Testis (tissue), 3 donors: ENCODE measurements around the gene UBE3B. TPM values are rescaled to one million over a fixed set of nuclear protein-coding genes. Genes with fewer than 3 reads are reported as not detected.

Source experiments
- DNase-seq: peaks from one replicate; pipeline ENCODE4 v3.0.0-alpha.2; 2019
- H3K27ac ChIP-seq, 2 donors: fragments of 200-600 bp; sonication (generic); one replicate each; pipeline ENCODE4 v1.5.1; 2019
- H3K27me3 ChIP-seq: fragments of 200-600 bp; sonication (generic); one replicate; pipeline ENCODE4 v1.5.1; 2019
- H3K36me3 ChIP-seq: fragments of 200-600 bp; sonication (generic); one replicate; pipeline ENCODE4 v1.5.1; 2017; ENCODE audit warnings: low read depth; ENCODE audit errors: missing control alignments
- H3K4me1 ChIP-seq: fragments of 200-600 bp; sonication (generic); one replicate; pipeline ENCODE4 v1.5.1; 2019
- H3K4me3 ChIP-seq, 2 donors: fragments of 200-600 bp; sonication (generic); one replicate each; pipeline ENCODE4 v1.5.1; 2017 to 2019
- H3K9me3 ChIP-seq: fragments of 200-600 bp; sonication (generic); one replicate; pipeline ENCODE4 v1.5.1; 2017
- CTCF ChIP-seq, 3 experiments: fragments of 450-650 bp in 2 of 3; fragments of 200-600 bp in 1 of 3; sonication (generic) in 1 of 3; IDR thresholded peaks; one replicate each; pipeline ENCODE4 v1.5.1; 2016 to 2019; ENCODE audit warnings: antibody characterized with exemption in 3 of 3, mild to moderate bottlenecking in 2 of 3, moderate library complexity in 1 of 3
- POLR2A ChIP-seq: fragments of 450-650 bp; IDR thresholded peaks from one replicate; pipeline ENCODE4 v1.6.1; 2017; ENCODE audit warnings: antibody characterized with exemption, mild to moderate bottlenecking, moderate library complexity
- WGBS, 2 donors: methylation state at CpG; one replicate each; pipeline ENCODE4 v1.1.5; 2018; 5-methylcytosine and 5-hydroxymethylcytosine counted together
- intact Hi-C: fragments of 100-400 bp; cut with DNase I; formaldehyde crosslinking; loops from one replicate; pipeline ENCODE4 v1.15.1; 2023; ENCODE audit warnings: low total_unique reads
- polyA plus RNA-seq: library from polyadenylated mRNA; stranded (reverse); fragments of 350-450 nt; fragmentation: Illumina TruSeq; extraction: RNeasy Lipid Tissue Mini Kit (QIAGEN cat#74804); gene quantifications from one replicate; pipeline ENCODE4 v1.2.3, GENCODE V29; 2014; ENCODE audit warnings: low read depth, low replicate concordance; ENCODE audit not compliant: insufficient read depth
- total RNA-seq, 2 donors: library from RNA; depleted of rRNA; stranded (reverse); fragments of >200 nt; gene quantifications; one replicate each; pipeline ENCODE4 v1.2.3, GENCODE V29; 2016

UBE3B gene
- total and polyA plus RNA-seq, 3 donors from 2014 or later = 38.1 to 66.8 (median 65.6) TPM

- Histone ChIP-seq H3K9me3 (no peaks in the 10 kb centered on the region), H3K27me3 (no peaks in the 10 kb centered on the region), H3K36me3 (no peaks in the 10 kb centered on the region), H3K4me3 (no peak overlapping the region), H3K4me1 (peaks cover 14% of the 10 kb centered on the region), H3K27ac (no peak overlapping the region)
- no peak for DNase-seq
- TF ChIP-seq POLR2A = no peak
- TF ChIP-seq CTCF (IDR thresholded peaks at IDR 0.05) = no peak
- intact Hi-C loops = no loop called here
- WGBS, 2 donors = 91 to 92% methylated on average over 8 of the region's 8 CpGs
Measured at GRCh38 chr12:109527489-109528123, 50.2 kb downstream of the UBE3B start.

- Histone ChIP-seq H3K4me3 (no peak overlapping the region), H3K27ac (peak overlapping the region; percentile 57 to 62), H3K36me3 (no peaks in the 10 kb centered on the region), H3K9me3 (no peaks in the 10 kb centered on the region), H3K27me3 (no peaks in the 10 kb centered on the region), H3K4me1 (peaks cover 14% of the 10 kb centered on the region)
- DNase-seq = no peak
- intact Hi-C loops = no loop called here
- no peak for TF ChIP-seq POLR2A
- no peak for TF ChIP-seq CTCF (IDR thresholded peaks at IDR 0.05)
- WGBS, 2 donors = 51 to 67% methylated on average over 19 of the region's 19 CpGs
Measured at GRCh38 chr12:109529691-109530640, 52.5 kb downstream of the UBE3B start.

- Histone ChIP-seq H3K4me3 (no peak overlapping the region), H3K4me1 (peaks cover 14% of the 10 kb centered on the region), H3K36me3 (no peaks in the 10 kb centered on the region), H3K9me3 (no peaks in the 10 kb centered on the region), H3K27me3 (no peaks in the 10 kb centered on the region), H3K27ac (no peak overlapping the region)
- 72 to 73% methylated on average over 2 of the region's 2 CpGs for WGBS, 2 donors
- no peak for DNase-seq
- TF ChIP-seq CTCF (IDR thresholded peaks at IDR 0.05) = no peak
- TF ChIP-seq POLR2A = no peak
- intact Hi-C loops = no loop called here
Measured at GRCh38 chr12:109531411-109531810, 54.0 kb downstream of the UBE3B start.

- H3K9me3 ChIP-seq = no peaks in the 10 kb centered on the region
- TF ChIP-seq POLR2A (no peak), CTCF (IDR thresholded peaks at IDR 0.05) (no peak)
- intact Hi-C loops = no loop called here
- no peak overlapping the region for H3K4me3 ChIP-seq
- peaks cover 14% of the 10 kb centered on the region for H3K4me1 ChIP-seq
- no peak overlapping the region for H3K27ac ChIP-seq
- no peaks in the 10 kb centered on the region for H3K27me3 ChIP-seq
- WGBS, 2 donors = 89 to 94% methylated on average over 21 to 24 of the region's 24 CpGs
- no peak for DNase-seq
- H3K36me3 ChIP-seq = no peaks in the 10 kb centered on the region
Measured at GRCh38 chr12:109532721-109533486, 55.5 kb downstream of the UBE3B start.
